H1 (cell line): ENCODE measurements around the gene BLOC1S3. TPM values are rescaled to one million over a fixed set of nuclear protein-coding genes. Genes with fewer than 3 reads are reported as not detected.

Experiments
- ATF2 ChIP-seq: IDR thresholded peaks from 2 replicates; pipeline ENCODE4 v1.6.1; 2012; ENCODE audit warnings: low read length, inconsistent platforms
- KDM5A ChIP-seq: fragments of 200-600 bp; IDR thresholded peaks from 2 replicates; pipeline ENCODE4 v1.7.1; 2012; ENCODE audit warnings: mild to moderate bottlenecking, low read length, inconsistent platforms, mixed read lengths
- YY1 ChIP-seq: IDR thresholded peaks from 2 replicates; pipeline ENCODE4 v1.6.1; 2011; ENCODE audit warnings: low read depth, mild to moderate bottlenecking, low read length
- polyA plus RNA-seq, 7 experiments: library from polyadenylated mRNA; depleted of rRNA in 3 of 7; stranded (reverse) in 5 of 7; unstranded in 2 of 7; fragments of >200 nt in 5 of 7; fragments of 200-250 nt in 2 of 7; gene quantifications; 1 replicate in 5 of 7; 2 replicates in 1 of 7; 4 replicates in 1 of 7; pipeline versions ENCODE4 v1.2.1 to v1.2.3, GENCODE V29; 2011 to 2013; ENCODE audit warnings: missing spikeins in 2 of 7, mixed read lengths in 2 of 7
- total RNA-seq: library from RNA; stranded (reverse); fragmentation: NEBNext Ultra II Directional; extraction: Animal tissue kit (Norgen Biotek cat#: 25700); gene quantifications from 2 replicates; pipeline ENCODE4 v1.2.1, GENCODE V29; 2021

The BLOC1S3 gene
- total and polyA plus RNA-seq, 2 of the 8 experiments (the other 6 are each of a cell fraction or from before 2014, with no cell fraction given) = 6.0 to 6.1 TPM

- TF ChIP-seq ATF2 (no peak), KDM5A (no peak), YY1 (no peak)
Observed at GRCh38 chr19:45173816-45174215, 4.8 kb upstream of the BLOC1S3 start (continued).
